Erythroblast (primary cell): ENCODE data around the gene CUTC.
"Not testable (repeated sequence)": the region's sequence is repeated elsewhere in the genome, so short reads cannot be mapped to it uniquely, and the experiment has no call there.

Source experiments
- DNase-seq, 2 experiments: peaks; one replicate each; lab custom pipeline; 2025; lab: John Stamatoyannopoulos, UW
- GATA1 ChIP-seq: IDR thresholded peaks from 2 replicates; pipeline ENCODE4 v1.6.1; 2011; ENCODE audit warnings: low read depth, mild to moderate bottlenecking, control low read depth, low read length, moderate library complexity
- POLR2A ChIP-seq: IDR thresholded peaks from 2 replicates; pipeline ENCODE4 v1.6.1; 2011; ENCODE audit warnings: mild to moderate bottlenecking, low read length

CUTC gene

DNA sequence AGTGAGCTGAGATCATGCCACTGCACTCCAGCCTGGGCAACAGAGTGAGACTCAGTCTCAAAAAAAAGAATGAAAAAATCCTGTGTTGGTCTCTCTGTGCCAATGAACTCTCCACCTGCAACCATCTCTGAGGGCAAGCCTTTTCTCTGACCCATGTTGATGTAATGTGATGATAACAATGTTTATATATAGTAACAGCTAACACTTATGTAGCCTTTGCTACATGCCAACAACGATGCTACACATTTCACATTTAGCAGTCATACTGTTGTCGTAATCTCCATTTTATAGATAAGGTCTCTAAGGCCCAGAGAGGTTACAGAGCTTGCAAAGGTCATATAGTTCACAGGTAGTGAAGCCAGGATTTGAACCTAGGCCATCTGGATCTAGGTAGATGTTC lies 11.6 kb upstream of the CUTC start:
- TF ChIP-seq POLR2A (no peak), GATA1 (no peak)
- DNase-seq = no peak

DNA sequence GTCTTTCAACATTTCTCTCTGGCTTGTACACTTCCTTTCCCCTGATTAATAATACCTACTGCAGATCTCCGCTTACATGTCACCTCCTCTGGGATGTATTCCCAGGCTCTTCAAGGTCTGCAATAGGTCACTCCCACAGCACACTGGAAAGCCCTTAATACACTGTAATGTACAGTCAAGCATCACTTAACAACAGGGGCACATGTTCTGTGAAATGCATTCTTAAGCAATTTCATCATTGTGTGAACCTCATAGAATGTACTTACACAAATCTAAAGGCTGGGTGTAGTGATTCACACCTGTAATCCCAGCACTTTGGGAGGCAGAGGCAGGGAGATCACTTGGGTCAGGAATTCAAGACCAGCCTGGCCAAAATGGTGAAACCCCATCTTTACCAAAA lies 2.0 kb upstream of the CUTC start:
- DNase-seq = no peak
- no peak for TF ChIP-seq GATA1
- TF ChIP-seq POLR2A = no peak

DNA sequence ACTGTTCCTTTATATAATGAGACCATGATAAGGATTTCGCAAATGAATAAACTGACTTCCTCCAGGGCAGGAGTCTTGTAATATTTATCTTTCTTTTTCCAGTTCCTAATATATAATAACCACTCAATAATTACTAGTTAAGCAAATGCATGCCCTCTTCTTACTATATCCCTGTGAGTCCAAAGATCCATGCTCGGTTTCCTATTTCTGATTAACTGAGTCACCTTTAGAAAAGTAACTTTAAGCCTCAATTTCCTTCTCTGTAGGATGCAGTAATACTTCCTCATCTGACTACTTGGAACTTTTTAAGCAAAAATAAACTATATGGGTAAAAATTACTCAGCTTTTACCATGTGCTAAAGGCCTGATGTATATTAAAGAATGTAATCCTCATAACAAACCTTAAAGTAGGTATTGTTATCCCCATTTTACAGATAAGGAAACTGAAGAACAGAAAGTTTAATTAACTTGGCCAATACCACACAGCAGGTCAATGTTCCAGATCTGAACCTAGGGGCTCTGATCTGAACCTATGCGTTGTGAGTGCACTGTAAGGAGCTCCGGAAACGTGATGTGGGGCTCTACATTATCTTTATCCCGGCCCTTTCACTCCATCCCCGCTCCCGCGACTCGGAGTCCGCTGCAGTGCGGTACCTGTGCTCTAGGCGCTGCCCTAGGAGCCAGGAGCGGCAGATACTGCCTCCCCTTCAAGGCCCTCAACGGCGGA lies 565 bp upstream of the CUTC start:
- no peak for TF ChIP-seq POLR2A
- no peak for TF ChIP-seq GATA1
- DNase-seq = no peak

DNA sequence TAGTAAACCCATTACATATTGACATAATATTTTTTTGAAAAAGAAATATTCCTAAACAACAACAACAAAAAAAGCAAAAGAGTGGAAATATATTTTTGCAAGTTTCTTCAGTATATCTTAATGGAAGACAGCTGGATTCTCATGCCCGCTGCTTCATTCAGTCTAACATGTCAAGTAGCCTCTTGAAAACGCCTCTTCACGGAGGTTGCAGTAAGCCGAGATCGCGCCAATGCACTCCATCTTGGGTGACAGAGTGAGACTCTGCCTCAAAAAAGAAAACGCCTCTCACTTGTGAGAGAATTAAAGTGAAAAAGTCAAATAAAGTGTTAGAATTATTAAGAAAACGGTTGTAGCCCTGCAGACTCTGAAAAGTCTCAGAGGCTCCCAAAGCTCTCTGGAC lies 1.3 kb downstream of the CUTC start:
- TF ChIP-seq POLR2A (no peak), GATA1 (no peak)
- DNase-seq = peak; percentile 18 to 19

DNA sequence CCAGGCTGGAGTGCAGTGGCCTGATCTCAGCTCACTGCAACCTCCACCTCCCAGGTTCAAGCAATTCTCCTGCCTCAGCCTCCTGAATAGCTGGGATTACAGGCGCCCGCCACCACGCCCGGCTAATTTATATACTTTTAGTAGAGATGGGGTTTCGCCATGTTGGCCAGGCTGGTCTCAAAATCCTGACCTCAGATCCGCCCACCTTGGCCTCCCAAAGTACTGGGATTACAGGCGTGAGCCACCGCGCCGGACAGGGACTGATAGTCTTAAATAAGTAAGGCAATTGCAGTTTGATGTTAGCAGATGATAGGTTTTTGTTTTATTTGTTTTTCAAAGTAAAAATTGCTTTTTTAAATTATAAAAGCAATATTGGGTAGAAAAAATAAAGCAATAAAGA lies 2.1 kb downstream of the CUTC start:
- not testable (repeated sequence) for DNase-seq

DNA sequence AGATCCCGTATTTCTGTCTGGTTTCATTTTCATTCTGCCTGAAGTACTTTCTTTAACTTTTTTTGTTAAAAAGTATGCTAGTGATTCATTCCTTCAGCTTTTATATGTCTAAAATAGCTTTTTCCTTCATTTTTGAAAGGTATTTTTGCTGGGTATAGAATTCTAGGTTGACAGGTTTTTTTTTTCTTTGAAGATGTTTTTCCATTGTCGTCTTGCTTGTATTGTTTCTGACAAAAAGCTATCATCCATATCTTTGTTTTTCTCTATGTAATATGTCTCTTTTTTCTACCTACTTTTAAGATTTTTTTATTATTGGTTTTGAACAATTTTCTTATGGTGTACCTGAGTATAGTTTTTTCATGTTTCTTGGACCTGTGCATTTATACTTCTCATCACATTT lies 8.2 kb downstream of the CUTC start:
- peak; percentile 21 to 22 for DNase-seq
- TF ChIP-seq GATA1 = no peak
- TF ChIP-seq POLR2A = no peak

DNA sequence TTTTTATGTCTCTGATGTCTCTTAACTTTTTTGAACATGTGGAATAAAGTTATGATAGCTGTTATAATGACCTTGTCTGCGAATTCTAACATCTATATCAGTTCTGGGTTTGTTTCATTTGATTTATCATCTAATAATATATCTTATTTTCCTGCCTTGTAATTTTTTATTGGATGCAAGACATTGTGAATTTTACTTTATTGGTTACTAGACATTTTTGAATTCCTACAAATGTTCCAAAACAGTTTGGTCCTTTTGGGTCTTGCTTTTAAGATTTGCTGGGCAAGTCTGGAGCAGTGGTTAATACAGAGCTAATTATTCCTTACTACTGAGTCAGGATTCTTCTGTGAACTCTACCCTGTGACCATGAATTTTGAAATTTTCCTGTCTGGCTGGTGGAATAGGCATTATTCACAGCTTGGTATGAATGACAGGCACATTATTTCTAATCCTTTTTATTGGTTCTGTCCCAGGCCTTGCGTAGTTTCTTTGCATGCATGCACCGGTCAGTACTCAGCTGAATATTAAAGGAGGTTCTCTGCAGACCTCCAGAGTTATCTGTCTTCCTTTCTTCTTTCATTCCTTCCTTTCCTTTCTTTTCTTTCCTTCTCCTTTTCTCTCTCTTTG lies 9.0 kb downstream of the CUTC start:
- no peak for TF ChIP-seq GATA1
- no peak for TF ChIP-seq POLR2A

DNA sequence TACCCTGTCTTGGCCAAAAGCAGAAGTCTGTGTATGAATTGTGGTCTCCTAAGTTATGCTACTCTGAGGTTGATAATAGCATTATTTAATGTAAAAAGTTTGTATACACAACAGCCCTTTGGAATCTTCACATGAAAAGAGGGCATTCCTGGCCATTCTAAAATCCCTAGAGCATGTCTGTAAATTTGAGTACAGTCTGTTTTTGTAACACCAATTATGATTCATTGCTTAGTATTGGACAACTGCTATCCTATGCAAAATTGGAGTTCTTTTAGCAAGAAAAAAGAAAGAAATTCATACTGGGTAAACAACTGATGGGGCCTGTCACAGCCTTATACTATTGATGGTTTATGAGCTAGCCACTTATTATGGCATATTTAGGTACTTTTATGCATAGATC lies 10.2 kb downstream of the CUTC start:
- no peak for DNase-seq
- TF ChIP-seq POLR2A (no peak), GATA1 (no peak)

More for the DNA sequence above, 9.0 kb downstream of the CUTC start:
- DNase-seq = no peak

DNA sequence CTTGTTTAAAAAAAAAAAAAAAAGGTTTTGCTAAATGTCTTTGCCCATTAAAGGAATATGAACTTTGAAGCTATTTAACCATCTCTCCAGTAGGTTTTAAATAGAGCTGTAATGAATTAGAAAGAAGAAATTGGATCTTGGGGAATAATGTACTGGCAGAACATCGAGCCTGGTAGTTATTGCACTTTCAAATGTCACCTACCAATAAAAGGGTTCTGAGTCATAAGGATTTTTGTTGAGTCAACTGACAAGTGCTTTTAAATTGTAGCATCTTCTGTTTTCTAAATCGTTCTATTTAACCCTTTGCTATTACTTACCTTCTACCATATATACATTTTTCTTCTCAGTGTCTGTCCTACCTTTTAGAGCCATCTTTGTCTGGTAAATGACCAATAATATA lies 10.7 kb downstream of the CUTC start:
- TF ChIP-seq POLR2A = no peak
- TF ChIP-seq GATA1 = no peak
- DNase-seq = no peak

DNA sequence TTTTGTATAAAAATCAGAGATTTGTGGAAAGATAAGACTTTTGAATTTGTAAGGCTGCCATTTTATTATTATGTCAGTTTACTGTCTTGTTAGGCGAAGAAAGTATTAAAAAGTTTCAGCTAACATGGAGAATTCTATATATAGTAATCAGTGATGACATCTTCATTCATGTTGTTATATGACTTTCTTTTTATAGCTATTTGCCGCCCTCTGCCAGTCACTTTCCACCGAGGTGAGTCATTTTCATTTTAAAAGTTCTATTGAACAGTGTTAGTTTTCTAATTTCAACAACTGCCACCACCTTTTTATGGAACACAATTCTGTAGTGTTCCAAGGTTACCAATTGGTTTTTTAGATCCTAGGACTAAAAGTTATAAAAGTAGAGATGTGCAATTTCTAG lies 11.8 kb downstream of the CUTC start:
- no peak for DNase-seq
- TF ChIP-seq POLR2A (no peak), GATA1 (no peak)

DNA sequence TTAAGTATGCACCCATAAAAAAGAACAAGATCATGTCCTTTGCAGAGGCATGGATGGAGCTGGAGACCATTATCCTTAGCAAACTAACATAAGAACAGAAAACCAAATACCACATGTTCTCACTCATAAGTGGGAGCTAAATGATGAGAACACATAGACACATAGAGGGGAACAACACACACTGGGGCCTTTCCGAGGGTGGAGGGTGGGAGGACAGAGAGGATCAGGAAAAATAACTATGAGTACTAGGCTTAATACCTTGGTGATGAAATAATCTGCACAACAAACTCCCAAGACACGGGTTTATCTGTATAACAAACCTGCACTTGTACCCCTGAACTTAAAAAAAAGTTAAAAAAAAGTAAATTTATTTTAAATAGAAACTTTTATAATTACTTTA lies 14.1 kb downstream of the CUTC start:
- DNase-seq = not testable (repeated sequence)

DNA sequence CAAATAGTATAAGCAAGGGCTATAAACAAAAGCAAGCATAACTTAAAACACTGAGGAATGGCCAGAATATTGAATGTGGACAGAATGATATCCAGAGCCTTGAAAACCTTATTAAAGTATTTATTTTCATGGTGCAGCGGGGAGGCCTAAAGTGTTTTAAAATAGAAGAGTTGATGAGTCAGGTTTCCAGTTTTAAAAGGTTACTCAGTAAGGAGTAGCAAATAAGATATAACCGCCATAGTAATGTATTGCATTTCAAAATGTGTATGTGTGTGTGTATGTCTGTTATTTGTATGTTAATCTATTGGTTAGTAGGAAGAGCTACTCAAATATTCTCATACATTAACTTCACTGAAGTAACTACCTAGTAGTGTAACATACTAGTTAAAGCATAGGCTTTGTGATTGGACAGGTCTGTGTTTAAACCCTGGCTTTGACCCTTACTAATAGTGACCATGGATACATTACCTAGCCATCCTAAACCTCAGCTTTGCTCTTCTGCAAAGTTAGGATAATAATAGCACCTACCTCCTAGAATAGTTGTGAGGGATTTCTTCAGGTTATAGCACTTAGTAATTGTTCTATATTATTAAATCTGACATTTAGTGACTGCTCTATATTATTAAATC lies 16.9 kb downstream of the CUTC start:
- TF ChIP-seq GATA1 (no peak), POLR2A (no peak)
- no peak for DNase-seq

DNA sequence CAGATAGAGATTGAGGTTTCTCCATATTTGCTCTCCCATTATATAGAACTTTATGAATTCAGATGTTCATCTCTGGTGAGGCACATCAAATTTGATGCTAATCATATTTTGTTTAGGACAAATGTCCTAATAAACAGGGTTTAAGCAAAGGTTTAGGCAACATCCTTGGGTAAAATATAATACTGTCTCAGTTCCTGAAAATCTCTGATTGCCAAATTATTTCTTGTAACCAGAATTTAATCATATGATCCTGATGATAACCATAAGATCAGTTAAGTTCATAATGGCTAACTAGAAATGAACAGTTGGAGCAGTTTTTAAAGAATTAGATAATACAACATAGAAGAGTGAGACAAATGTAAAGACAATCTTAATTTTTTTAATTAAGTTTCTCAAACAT lies 18.6 kb downstream of the CUTC start:
- no peak for DNase-seq
- no peak for TF ChIP-seq GATA1
- no peak for TF ChIP-seq POLR2A

DNA sequence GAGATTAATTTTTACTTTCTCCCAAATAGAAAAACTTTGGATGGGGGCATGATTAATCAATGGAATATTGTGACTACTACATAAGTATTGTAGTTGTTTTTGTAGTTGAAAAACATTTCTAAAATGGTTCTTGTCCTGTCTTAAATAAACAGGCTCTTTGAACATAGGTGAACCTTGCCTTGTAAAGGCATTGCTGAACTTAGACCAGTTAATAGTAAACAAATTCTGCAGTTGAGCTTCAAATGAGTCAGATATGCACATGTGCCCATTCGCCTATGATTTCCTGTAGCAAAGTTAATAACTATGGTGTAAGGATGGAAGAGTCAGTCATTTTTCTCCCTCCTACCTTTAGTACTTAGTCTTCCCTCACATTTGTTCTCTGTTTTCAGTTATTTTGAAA lies 22.6 kb downstream of the CUTC start:
- TF ChIP-seq POLR2A (no peak), GATA1 (no peak)
- no peak for DNase-seq

DNA sequence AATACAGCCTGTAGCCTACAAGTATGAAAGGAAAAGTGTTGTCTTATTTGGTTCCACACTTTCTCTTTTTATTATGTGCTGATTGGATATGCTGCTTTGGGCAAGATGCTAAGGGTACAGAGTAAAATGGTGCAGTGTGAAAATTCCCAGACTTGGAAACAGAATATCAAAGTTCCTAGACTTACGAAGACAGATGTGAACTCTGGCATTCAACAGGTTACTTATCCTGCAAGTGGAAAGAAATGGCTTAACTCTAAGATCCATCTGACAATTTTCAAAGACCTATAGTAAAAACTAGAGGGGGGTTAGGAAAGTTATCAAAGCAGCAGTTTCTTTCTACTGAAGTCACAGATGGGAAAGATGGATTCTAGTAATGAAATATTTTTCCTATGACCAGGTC lies 24.1 kb downstream of the CUTC start:
- no peak for TF ChIP-seq POLR2A
- TF ChIP-seq GATA1 = no peak
- no peak for DNase-seq

DNA sequence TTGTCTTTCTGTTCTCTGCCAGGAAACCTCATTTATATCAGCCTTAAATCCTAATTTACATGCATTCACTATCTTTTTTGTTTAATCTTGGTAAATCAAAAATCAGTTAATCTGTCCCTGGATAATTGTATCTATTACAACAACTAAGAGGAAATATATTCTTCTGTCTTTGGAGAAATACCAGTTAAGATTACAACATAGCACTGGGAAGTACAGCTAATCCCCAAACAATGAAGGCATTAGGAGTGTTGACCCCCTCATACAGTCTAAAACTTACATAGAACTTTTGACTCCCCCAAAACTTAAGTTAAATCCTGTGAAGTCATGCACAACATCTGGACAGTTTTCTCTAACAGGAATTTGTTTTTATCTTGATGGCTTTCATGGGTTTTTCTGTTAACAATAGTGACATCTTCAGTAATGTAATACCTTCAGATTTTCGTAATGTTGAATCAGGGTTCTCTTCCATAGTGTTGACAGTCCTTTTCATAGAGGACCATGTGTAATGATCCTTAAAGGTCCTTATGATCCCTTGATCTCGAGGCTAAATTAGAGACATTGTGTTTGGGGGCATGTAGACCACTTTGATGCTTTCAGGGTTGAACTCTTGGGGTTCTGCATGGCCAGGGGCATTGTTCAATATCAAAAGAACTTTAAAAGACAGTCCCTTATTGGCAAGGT lies 26.3 kb downstream of the CUTC start:
- no peak for DNase-seq
- TF ChIP-seq GATA1 (no peak), POLR2A (no peak)
